GF-D8 (cell line): Measurements from ENCODE around the gene COLEC12.

Experiments used
- DNase-seq: peaks from one replicate; lab custom pipeline; 2025; lab: John Stamatoyannopoulos, UW

COLEC12 gene

DNA sequence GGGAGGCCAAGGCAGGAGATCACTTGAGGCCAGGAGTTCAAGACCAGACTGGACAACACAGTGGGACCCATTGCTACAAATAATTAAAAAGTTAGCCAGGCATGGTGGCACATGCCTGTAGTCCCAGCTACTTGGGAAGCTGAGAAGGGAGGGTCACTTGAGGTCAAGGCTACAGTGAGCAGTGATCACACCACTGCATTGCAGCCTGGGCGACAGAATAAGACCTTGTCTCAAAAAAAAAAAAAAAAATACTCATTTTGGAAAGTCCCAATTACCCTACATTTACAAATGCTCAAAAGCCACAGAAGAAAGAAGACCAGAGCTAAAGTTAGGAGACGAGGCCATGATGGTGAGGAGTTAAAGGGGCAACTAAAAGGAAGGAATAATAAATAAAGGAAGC, 61.9 kb downstream of the COLEC12 start:
- DNase-seq: no peak

DNA sequence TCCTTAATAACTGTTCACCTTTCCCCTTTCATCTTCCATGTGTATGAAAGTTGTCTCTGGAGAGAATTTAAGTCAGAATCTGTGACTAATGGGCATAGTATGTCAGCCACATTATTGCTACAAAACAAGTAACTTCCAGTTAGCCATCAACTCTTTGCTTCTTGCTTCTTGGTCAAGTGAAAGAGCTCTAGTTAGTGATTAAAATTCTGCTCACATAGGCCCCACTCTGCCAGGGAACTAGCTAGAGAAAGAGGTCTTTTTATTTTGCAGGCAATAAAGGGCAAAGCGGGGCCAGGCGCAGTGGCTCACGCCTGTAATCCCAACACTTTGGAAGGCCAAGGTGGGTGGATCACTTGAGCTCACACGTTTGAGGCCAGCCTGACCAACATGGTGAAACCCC, 64.6 kb downstream of the COLEC12 start:
- no peak for DNase-seq

DNA sequence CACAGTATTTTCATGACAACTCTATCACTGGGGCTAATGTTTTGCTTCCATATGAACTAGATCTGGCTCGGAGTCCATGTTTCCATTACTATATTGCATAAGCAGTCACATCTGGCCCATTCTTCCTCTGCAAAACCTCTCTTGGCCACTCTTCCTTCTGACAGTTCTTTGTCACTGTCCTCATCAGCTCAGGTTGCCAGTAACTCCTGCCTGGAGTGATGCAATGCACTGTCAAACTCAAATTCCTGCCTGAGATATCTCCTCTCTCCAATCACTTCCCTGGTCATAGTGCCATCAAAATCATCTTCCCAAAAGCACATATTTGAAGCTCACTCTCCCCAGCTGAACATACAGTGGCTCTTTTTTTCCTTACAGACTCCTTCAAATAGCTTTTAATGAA, 66.1 kb downstream of the COLEC12 start:
- DNase-seq: no peak

DNA sequence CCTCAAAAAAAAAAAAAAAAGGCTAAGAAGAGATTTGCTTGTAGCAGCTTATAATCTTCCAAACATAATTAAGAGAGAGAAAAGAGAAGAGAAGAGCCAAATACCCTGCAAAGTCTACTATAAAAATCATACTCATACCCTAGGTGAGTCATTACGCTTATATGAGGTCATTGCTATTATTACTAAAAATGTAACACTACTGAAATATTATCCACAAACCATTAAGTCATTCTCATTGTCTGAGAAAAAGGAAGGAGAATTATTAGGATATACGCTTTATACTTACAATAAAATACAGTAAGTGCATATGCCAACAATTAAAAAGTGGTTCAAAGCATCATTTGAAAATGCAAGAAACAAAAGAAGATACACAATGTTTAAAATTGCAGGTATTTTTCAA, 66.5 kb downstream of the COLEC12 start:
- no peak for DNase-seq

DNA sequence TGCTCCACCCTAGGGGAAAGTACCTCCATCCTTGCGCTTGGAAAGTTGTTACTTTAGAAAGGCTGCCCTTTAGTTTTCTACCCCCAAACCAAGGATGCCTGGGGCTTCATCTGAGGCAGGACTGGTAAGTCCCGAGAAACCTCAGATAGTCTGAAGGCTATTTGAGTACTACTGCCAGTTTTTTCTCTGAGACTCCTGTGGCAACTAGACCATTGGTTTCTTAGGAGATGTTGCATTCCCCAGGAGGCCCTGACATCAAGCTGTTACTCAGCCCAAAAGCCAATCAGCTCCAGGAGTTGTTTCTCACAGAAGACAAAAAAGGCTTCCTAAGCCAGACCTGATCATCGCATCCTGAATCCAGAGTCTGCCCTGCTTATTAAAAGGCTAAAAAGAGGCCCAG, 67.2 kb downstream of the COLEC12 start:
- DNase-seq: no peak

DNA sequence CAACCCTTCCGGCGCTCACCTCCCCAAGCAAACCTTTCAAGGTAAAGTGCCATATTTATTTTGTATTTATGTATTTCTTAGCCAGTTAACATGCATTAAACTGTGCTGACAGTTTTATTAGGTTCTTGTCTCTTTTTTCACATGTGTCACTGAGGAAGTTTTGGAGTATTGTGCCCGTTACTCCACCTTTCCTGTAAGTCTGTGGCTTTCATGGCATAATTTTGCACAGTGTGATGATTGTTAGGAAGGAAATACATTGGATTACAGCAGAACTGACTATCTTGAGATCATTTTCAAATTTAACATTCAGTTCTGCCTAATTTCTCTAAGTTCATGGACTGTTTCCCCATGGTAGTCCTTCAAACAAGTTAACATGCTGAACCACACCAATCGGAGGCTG, 67.7 kb downstream of the COLEC12 start:
- DNase-seq: no peak

DNA sequence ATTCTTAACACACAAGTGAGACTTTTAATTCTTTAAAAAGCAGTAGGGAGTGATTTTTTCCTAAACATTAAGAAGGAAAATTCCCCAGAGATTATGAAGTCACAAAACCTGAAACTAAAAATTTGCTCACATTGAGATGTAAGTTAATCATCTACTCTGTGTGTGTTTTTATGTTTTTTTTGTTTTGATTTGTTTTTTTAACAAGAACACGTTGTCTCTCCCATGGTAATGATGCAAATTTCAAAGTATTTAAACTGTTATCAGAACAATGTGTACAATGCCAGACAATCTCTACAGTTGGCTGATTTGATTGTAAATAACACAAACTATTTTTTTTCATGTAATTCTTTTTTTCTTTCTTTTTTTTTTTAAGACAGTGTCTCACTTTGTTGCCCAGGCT, 71.5 kb downstream of the COLEC12 start:
- no peak for DNase-seq

DNA sequence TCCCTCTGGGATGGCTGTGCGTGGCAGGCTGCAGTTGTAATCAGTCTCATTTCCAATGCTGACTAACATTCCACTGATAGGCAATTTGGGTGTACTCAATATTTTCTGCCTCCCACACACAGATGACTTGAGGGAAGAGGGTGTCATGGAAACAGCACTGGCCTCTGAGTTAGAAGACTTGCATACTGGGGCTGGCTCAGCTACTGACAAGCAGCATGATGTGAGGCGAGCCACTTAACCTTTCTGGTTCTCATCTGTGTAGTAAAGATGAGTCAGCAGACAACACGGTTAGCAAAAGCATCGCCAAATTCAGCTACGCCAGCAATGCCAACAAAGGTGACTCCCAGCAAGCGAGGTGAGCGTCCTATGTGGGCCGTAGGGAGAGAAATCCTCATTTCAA, 73.5 kb downstream of the COLEC12 start:
- DNase-seq: no peak

DNA sequence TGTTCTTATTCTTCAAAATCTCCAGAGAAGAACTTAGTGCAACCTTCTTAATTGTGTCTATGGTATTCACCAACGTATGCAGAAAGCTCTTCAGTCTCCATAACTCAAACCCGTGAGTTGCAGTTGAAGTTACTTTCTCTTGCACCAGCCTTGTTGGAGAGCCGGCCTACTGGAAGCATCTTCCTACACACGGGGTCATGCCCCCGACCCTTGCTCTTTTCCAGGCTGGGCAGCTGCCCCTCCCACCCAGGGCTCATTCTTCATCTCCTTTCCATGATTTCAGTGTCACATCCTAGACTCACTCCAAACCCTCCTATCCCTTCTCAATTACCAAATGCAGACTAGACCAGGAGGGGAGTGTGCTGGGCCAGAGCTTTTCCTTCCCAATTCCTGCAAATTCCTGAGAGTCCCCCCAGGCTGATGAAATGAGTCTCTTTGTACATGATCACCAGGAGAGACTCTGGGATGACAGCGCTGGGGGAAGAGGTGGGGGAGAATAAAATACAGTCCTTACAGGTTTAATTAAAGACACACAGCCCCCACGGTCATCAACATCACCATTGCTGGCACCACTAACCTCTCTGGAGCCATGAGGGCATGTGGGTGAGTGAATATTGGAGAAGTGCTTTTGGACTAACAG, 75.3 kb downstream of the COLEC12 start:
- no peak for DNase-seq

DNA sequence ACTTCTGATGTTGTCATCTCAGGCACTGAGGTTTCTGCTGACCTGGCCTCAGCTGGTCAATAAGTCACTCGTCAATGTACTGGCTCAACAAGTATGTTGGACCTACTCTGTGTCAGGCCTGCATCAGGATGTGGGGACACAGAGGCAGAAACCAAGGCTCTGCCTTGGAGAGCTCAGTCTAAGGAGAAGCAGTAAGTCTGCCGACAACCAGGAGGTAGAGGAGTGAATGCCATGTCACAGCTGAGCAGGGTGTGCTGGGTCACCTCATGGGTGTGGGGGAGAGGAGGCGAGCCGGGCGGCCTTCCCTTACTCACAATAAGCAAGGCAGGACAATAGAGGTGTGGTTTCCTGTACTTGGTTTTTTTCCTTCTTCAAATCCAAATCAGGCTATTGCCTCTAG, 75.8 kb downstream of the COLEC12 start:
- no peak for DNase-seq

DNA sequence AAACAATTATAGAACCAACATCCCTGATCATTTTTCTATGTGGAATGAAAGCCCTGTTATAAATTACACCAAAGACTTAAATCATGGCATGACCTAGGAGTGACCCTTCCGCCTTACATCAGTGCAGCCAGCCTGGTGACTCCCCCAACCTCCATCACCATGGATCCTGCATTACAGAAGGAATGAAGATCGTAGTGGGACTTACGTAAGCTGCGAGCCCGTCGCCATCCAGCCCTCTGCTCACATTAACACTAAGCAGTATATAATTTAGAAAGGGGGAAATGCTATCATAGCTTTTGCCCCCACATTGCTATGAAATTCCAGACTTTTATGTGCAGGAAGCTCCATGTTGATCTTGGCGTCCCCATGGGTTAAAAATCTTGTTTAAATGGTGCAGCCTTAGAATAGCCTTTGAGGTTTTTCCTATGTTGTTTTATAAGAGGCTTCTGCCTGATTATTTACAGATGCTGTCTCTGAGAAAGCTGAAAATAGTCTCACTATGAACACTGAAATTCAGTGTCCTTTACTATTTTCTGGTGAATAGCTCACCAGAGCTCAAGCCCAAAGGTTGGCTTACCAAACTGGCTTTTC, 76.3 kb downstream of the COLEC12 start:
- DNase-seq: no peak

DNA sequence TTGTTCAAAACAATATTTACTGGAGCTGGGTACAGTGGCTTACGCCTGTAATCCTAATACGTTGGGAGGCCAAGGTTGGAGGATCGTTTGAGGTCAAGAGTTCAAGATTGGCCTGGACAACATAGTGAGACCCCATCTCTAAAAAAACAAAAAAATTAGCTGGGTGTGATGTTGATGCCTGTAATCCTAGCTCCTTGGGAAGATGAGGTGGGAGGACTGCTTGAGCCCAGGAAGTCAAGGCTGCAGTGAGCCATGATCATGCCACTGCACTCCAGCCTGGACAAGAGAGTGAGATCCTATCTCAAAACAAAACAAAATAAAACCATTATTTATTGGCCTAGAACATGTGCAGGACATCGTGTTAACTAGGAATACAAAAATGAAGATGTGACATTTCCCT, 77.5 kb downstream of the COLEC12 start:
- DNase-seq: no peak

DNA sequence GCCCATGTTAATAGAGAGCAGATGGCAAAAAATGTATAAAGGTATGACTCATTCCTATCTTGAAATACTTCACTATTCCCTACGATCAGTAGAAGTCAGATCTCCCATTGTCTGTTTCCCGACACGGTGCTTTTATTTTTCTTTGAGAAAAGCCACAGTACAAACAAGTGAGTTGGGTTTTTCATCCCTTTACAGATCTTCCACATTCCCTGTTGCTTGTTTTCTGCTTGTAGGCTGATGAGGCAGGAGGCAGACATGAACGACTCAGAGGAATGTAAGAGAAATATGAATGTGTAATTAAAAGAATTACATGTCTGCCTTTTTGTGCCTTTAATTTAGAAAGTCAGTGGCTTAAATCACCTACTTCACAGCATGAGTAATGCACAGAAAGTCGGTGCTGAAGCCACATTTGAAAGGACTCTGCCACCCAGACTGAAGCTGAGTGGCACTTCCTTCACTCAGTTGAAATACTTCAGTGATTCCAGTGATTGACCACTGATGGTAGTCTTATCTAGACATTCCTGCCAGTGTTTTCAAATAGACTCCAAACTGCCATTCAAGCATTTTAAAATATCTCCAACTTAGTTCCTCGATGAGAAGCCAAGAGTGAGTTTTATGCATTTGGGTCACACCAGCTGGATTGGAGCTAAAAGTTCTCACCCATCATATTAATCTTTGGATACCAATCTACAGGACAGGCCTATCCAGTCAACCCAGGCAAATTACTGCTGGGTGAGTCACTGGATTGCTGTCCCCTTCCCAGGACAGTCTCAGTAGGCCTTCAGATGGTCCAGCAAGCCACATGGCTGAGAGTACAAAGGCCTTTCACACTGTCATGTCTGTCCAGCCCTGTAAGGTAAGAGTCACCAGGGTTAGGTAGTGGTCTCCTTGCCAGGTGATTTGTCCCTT, 79.0 kb downstream of the COLEC12 start:
- no peak for DNase-seq

DNA sequence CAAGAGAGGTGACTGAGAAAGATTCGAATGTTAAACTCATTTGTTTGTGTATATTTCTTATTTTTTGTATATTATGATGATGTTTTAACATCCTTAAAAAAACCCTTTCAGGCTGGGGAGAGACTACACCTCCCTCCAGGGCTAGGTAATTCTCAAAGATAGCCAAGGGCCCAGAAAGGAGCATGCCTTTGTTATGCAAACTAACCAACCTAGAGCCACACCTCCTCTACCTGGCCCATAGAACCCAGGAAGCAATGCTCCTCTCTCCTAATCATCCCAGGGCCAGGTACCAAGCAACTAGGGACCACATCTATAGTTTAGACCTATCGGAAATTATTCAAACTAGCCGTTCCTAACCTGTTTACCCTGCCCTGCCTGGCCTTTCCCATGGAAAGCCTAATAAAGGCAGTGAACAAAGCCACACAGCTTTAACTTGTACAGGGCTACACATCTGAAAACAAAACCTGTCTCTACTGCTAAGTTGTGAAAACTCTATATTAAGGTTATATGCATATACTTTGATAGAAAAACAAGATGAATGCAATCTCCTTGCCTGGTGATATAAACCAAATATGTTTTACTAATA, 79.7 kb downstream of the COLEC12 start:
- DNase-seq: no peak

DNA sequence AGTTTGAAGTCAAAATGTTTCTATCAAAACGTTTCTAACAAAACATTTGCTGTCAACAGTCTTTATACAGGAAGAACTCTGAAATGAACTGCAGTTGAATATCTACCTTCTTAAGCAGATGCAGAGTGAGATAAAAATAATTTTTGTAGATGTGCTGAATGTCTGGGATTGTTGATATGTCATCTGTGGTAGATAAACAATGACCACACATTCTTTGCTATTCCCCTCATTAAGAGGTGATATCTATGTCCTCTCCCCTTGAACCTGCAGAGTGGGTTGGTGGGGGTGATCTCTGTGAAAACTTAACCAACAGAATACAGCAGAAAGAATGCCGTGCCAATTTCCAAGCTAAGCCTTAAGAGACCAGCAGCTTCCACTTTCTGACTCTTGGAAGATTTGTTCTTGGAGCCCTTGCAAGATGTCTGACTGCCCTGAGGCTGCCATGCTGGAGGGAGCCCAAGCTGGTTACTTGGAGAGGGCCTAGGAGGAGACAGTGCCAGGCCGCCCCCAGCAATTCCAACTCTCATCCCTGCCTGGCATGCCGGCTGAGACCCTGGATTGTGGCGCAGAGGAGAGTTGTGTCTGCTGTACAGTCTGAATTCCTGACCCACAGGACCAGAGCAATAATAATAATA, 80.8 kb downstream of the COLEC12 start:
- DNase-seq: no peak

DNA sequence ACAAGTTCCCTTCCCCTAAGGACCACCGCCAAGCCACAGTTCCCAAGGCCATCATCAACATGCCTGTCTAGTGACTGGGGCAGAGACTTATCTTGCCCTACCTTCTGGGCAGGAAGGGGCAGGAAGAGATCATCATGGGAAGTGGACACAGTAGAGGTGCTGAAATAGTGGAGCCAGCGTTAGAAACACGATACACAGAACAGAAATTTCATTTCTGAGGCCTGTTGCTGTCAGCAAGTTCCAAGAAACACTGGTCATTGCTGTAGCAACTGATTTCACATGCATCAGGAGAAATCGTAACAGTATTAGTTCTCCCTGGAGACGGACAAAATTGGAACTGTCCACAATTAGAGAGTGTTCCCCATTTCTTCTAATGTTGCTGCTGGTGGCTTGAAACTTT, 83.0 kb downstream of the COLEC12 start:
- DNase-seq: no peak

DNA sequence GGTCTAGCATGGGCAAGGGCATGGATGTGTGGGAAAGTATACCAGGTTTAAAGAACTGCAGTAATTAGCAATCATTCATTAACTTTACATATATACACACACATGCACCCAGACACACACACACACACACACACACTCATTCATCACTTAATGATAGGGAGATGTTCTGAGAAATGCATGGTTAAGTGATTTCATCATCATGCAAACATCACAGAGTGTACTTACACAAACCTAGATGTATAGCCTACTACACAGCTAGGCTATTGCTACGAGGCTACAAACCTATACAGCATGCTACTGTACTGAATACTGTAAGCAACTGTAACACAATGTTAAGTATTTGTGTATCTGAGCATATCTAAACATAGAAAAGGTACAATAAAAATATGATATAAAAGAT, 83.6 kb downstream of the COLEC12 start:
- no peak for DNase-seq

DNA sequence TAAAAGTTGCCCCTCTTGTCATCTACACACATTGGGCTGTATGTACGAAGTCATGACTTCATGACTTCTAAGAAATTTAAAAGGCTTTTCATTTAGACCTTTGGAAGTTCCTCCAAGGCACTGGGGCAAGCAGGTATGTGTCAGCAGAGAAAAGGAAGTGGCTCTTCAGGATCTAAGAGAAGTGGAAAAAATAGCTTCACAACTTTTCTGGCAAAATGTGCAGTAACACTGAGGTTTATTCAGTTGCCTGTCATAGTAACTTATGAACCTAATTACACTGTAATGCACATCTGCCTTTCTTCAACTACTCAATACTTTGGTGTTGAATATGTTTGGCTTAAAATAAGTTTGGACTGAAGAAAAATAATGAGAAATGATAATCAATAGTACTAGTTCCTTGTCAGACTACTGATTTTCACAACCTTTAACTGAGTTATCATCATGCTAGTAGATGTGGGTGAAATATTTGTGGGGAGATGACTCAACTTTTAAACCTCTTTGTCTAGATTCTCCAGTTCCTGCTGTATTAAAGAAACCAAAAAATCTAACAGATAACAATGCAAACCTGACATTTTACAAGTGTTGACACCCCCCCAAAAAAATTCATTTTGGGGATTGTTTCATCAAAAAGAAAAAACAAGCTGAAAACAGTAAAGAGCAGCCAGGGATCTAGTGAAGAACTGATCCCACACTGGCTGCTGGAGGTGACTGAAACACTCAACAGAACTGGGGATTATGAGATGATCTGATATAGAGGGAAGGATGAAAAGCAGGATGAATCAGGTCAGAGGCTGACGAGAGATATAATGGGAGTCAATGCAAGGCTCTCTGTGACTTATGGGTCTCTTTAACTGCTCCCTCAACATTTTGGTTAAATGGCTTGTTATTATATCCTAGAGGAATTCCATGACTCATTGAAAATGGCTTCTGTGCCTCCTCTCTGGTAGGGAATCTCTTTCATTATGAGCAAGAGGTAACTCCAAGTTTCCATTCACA, 84.6 kb downstream of the COLEC12 start:
- DNase-seq: no peak

DNA sequence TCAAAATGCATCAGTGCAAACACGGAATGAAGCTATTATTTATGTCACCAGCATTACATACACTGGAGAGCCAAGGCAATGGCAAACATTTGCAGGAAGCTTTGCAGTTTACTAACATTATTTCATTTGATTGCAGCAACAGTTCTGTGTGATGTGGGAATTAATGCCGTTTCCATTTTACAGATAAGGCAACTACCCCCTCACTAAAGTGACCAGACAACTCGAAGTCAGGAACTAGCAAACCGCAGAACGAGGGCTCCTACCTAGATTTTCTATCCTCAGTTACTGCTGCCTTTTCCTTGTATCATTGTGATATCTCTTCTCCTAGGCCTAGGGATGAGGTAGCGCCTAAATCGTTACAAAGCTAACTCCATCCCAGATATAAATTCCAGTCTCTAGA, 85.5 kb downstream of the COLEC12 start:
- DNase-seq: no peak

DNA sequence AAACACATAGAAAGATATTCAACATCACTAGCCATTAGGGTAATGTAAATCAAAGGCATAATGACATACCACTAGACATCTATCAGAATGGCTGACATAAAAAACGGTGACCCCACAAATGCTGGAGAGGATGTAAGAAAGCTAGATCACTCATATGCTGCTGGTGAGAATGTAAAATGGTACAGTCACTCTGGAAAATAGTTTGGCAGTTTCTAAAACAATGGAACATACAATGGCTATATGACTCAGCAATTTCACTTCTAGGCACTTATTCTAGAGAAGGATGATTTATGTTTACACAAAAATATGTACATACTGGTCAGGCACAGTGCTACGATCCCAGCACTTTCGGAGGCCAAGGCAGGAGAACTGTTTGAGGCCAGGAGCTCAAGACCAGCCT, 87.3 kb downstream of the COLEC12 start:
- no peak for DNase-seq

DNA sequence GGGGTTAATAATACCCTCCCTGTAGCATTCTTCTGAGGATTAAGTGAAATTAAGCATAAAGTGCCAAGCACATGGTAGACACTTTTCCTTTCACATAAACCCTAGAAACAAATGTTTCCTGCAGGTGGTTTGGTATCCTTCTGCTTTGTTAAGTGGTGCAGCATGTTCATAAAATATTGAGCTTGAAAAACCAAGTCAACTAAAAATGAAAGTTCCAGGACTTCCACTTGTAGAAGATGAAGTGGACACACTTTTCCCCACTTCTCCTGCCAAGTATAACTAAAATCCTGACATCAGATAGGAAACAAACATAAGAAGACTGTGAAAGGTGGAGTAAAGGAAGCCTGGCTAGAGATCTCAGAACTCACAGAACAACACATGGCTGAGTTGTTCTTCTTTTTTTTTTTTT, 90.5 kb downstream of the COLEC12 start:
- DNase-seq: no peak
